Fibroblast of skin of back (primary cell): ENCODE results near the gene CAPZB.

ENCODE experiments used
- DNase-seq: peaks from one replicate; pipeline ENCODE4 v3.0.0-alpha.2; 2013

Gene CAPZB

GRCh38 chr1:19447550-19447949 lies 37.8 kb downstream of the CAPZB start:
- no peak for DNase-seq

DNA sequence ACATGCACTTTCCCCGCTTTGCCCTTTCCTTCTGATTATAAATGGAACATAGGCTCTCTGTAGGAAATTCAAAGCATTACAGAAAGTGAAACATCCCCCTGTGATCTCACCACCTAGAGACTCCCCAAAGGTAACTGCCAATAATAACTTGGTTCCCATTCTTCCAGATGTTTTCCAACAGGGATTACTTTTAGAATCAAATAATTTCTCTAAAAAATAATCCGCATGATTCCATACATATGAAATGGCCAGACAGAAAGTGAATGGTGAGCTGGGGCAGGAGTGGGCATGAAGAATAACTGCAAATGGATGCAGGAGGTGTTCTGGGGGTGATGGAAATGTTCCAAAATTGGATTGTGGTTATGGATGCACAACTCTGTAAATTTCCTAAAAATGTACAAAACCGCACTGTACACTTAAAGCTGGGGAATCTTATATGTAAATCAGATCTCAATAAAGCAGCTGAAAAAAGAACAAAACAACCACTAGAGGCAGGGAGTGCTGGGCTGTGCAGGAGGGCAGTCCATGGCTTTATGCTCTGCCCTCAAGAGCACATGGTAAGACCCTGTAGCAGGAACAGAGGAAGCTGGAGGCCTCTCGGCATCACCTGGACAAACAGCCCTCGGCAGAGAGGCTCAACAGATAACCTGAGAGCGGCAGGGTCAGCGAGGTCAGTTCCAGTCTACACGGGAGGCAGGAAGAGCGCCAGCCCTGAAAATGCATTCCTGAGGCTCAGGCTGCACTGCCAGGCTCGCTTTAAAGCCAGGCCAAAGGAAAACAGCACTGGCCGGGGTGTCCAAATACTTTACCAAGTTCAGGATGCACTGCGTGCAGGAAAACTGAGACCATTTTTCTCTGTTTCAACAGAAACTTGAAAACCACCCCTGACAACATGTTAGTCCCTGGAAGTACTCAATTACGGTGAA lies 39.7 kb downstream of the CAPZB start:
- DNase-seq = no peak

- DNase-seq = no peak
Measured at GRCh38 chr1:19444296-19445021, 40.9 kb downstream of the CAPZB start.

- no peak for DNase-seq
Measured at GRCh38 chr1:19443326-19443725, 42.0 kb downstream of the CAPZB start.

DNA sequence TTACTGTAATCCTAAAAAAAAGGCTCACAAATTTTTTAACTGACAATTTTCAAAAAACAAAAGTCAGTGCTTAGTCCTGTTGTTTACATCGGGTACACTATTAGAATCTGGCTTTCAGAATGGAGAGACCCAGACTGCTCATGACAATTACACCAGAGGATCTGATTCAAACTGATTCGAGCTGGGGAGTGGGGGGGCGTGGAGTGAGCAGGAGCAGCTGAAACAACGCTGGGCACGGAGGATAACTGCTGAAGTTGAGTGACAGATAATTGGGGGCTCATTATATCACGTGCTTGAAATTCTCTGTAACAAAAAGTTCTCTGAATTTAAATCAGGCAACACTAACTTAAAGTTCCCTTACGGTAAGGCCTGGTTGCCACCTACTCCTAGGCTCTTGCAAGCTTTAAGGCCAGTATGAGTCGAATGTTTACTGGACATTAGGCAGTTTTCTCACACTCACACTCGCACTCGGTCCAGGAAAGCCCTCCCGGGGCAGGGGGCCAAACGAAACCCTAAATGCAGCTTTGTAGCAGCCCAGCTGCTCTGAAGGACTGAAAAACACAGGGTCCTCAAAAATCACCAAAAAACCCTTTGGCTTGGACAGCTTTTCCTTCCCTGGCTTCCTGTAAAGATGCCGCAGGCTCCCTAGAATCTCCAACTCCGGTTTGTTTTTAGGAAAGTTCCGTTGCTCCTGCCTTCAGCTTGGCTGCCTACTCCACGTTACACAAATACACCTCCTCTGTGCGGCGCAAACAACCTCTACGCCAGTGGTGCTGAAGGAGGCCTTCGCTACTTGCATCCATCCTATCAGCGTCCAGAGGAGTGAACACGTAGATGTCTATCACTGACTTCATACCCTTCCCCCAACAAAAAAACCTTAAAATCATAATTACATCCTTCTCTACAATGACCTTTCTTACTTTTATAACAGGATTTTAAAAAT lies 42.9 kb downstream of the CAPZB start:
- no peak for DNase-seq

GRCh38 chr1:19441048-19441780 lies 44.1 kb downstream of the CAPZB start:
- no peak for DNase-seq

DNA sequence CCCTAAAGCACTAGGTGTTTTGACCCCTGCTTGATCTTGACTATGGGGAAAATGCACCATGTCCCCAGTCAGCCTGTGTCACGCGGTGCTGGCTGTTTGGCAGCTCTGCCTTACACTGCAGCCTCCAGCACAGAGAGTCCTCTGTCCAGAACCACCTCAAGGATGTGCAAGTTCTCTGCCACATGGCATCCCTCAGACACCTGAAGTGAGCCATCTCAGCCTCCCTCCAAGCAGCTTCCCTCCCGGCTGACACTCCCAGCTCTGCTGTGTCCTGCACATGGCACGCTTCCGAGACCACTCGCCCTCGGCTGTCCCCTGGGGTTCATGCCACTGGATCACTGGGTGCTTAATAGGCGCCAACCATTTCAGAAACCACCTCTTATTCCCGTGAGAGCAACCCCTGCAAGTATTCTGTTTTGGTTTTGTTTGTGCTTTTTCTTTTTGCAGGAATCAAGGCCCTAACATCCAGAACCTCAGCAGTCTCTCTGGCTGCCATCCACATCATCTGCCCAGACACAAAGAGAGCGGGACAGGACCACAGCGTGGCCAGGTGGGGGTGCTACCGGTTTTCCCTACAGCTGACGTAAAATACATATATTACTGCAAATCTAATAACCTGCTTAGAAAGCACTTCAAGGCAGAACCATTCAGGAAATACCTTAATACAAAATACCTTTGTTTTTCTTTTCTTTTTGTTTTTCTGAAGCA lies 45.7 kb downstream of the CAPZB start:
- DNase-seq = no peak

DNA sequence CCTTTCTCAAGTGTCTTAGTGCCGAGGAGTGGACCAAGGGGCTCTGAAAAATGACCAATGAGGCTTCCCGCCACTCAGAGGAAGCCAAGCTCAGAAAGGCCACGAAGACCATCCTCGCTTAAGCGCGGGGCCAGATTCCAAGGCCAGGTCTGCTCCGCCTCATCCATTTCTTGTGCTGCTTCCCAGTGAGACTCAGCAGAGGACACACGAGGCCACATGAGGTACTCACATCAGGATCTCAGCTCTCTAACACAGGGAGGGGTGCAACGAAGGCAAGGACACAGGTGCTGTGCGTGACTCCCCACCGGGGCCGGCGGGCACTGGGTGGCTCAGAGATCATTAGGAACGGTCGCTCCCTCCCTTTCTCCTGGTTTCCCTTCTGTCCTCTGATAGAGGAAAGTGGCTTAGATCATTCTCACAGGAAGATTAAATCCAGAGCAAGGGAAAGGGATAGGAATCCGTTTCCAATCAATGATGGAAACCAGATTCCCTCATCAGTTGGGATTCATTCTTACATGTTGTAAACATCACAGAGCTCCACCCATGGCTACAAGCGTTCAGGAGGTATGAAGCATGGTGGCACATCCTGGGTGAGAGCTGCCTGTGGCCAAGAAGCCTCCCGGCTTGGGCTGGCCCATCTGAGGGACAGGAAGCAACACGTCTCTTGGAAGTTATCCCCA lies 46.7 kb downstream of the CAPZB start:
- DNase-seq = no peak

GRCh38 chr1:19437891-19438294 lies 47.4 kb downstream of the CAPZB start:
- DNase-seq = peak; percentile 51

GRCh38 chr1:19436716-19437476 lies 48.4 kb downstream of the CAPZB start:
- DNase-seq = no peak

DNA sequence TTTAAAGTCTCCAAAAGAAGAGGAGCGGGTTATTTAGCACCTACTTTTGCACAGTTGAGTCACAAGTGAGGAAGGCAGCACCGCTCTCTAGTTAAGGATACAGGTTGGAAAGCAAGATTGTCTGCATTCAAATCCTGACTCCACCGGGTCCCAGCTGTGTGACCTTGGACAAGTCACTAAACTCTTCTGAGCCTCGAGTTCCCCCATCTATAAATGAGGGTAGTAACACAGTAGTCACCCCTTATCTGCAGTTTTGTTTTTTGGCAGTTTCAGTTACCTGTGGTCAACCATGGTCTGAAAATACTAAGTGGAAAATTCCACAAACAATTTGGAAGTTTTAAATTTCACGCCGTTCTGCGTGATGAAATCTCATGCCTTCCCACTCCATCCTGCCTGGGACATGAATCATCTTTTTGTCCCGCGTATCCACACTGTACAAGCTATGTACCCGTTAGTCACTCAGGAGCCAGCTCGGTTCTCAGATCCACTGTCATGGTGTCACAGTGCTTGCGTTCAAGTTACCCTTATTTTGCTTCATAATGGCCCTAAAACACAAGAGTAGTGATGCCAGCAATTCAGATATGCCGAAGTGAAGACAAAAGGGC lies 49.4 kb downstream of the CAPZB start:
- DNase-seq = peak; percentile 72

GRCh38 chr1:19435181-19435580 lies 50.2 kb downstream of the CAPZB start:
- no peak for DNase-seq

- DNase-seq = no peak
Measured at GRCh38 chr1:19433719-19433998, 51.7 kb downstream of the CAPZB start.

GRCh38 chr1:19432943-19433718 lies 52.2 kb downstream of the CAPZB start:
- DNase-seq = no peak

GRCh38 chr1:19430121-19431068 lies 54.9 kb downstream of the CAPZB start:
- peak; percentile 71 for DNase-seq

- no peak for DNase-seq
Measured at GRCh38 chr1:19429611-19430010, 55.7 kb downstream of the CAPZB start.

GRCh38 chr1:19427087-19427781 lies 58.1 kb downstream of the CAPZB start:
- DNase-seq = peak; percentile 87
